Measurements from ENCODE around the gene NPHS1. TPM values are rescaled to one million over a fixed set of nuclear protein-coding genes. Genes with fewer than 3 reads are reported as not detected.

NPHS1 gene
- total and polyA plus RNA-seq, 2 experiments from 2014 or later = 0.30 to 0.76 TPM

GRCh38 chr19:35874392-35874930, 22.2 kb upstream of the NPHS1 start:
- Histone ChIP-seq H3K4me1 (ENCODE audit: insufficient read depth) (peaks cover 7% of the 10 kb centered on the region), H4K20me1 (ENCODE audit: insufficient read depth, poor library complexity, severe bottlenecking) (no peaks in the 10 kb centered on the region), H3K4me3 (no peak overlapping the region), H2AFZ (no peak overlapping the region), H3K9me2 (replicated peaks; ENCODE audit: insufficient read depth) (no peaks in the 10 kb centered on the region), H3K4me2 (no peak overlapping the region), H3K79me2 (no peaks in the 10 kb centered on the region), H3K27me3 (no peaks in the 10 kb centered on the region), H3K9me3 (ENCODE audit: low read depth) (no peaks in the 10 kb centered on the region), H3K27ac (no peak overlapping the region), H3K36me3 (replicated peaks; ENCODE audit: insufficient read depth, low read depth) (no peaks in the 10 kb centered on the region)
- 95% methylated on average over 32 of the region's 32 CpGs for WGBS (ENCODE audit: low lambda C conversion rate, missing lambda C conversion rate)
- TF ChIP-seq EZH2 (IDR thresholded peaks at IDR 0.05; ENCODE audit: borderline replicate concordance) = no peak
- TF ChIP-seq EZH2phosphoT487 (IDR thresholded peaks at IDR 0.05; ENCODE audit: low read depth, severe bottlenecking, unreplicated experiment) = no peak
- TF ChIP-seq CTCF (IDR thresholded peaks at IDR 0.05; ENCODE audit: poor library complexity) = no peak
- DNase-seq (ENCODE audit: low spot score) = no peak

- DNase-seq (ENCODE audit: low spot score) = no peak
- Histone ChIP-seq H2AFZ (no peak overlapping the region), H3K27ac (no peak overlapping the region), H3K36me3 (replicated peaks; ENCODE audit: insufficient read depth, low read depth) (no peaks in the 10 kb centered on the region), H3K4me1 (ENCODE audit: insufficient read depth) (peaks cover 17% of the 10 kb centered on the region), H3K9me3 (ENCODE audit: low read depth) (no peaks in the 10 kb centered on the region), H3K4me3 (no peak overlapping the region), H3K4me2 (no peak overlapping the region), H4K20me1 (ENCODE audit: insufficient read depth, poor library complexity, severe bottlenecking) (no peaks in the 10 kb centered on the region), H3K79me2 (no peaks in the 10 kb centered on the region), H3K27me3 (peaks cover 12% of the 10 kb centered on the region), H3K9me2 (replicated peaks; ENCODE audit: insufficient read depth) (no peaks in the 10 kb centered on the region)
- 79% methylated on average over 5 of the region's 5 CpGs for WGBS (ENCODE audit: low lambda C conversion rate, missing lambda C conversion rate)
- no peak for TF ChIP-seq EZH2phosphoT487 (IDR thresholded peaks at IDR 0.05; ENCODE audit: low read depth, severe bottlenecking, unreplicated experiment)
- no peak for TF ChIP-seq CTCF (IDR thresholded peaks at IDR 0.05; ENCODE audit: poor library complexity)
- TF ChIP-seq EZH2 (IDR thresholded peaks at IDR 0.05; ENCODE audit: borderline replicate concordance) = no peak
Measured at GRCh38 chr19:35872180-35872579, 19.9 kb upstream of the NPHS1 start.

GRCh38 chr19:35871611-35872010, 19.3 kb upstream of the NPHS1 start:
- Histone ChIP-seq H2AFZ (no peak overlapping the region), H3K9me3 (ENCODE audit: low read depth) (no peaks in the 10 kb centered on the region), H3K4me1 (ENCODE audit: insufficient read depth) (peaks cover 17% of the 10 kb centered on the region), H4K20me1 (ENCODE audit: insufficient read depth, poor library complexity, severe bottlenecking) (no peaks in the 10 kb centered on the region), H3K9me2 (replicated peaks; ENCODE audit: insufficient read depth) (no peaks in the 10 kb centered on the region), H3K4me2 (no peak overlapping the region), H3K79me2 (no peaks in the 10 kb centered on the region), H3K27ac (no peak overlapping the region), H3K27me3 (peaks cover 12% of the 10 kb centered on the region), H3K4me3 (no peak overlapping the region), H3K36me3 (replicated peaks; ENCODE audit: insufficient read depth, low read depth) (no peaks in the 10 kb centered on the region)
- WGBS (ENCODE audit: low lambda C conversion rate, missing lambda C conversion rate) = 91% methylated on average over 12 of the region's 12 CpGs
- no peak for DNase-seq (ENCODE audit: low spot score)
- TF ChIP-seq EZH2phosphoT487 (IDR thresholded peaks at IDR 0.05; ENCODE audit: low read depth, severe bottlenecking, unreplicated experiment) = no peak
- no peak for TF ChIP-seq CTCF (IDR thresholded peaks at IDR 0.05; ENCODE audit: poor library complexity)
- no peak for TF ChIP-seq EZH2 (IDR thresholded peaks at IDR 0.05; ENCODE audit: borderline replicate concordance)
